Suppressor macrophage (primary cell): ENCODE data around the gene MRPL12.
A peak's percentile ranks its signal among the peaks of the same experiment; 100 is the strongest.

ENCODE experiments used
- DNase-seq, 4 experiments: peaks; one replicate each; pipeline ENCODE4 v3.0.0-alpha.2; 2020 to 2022
- total RNA-seq, 17 experiments: gene quantifications; one replicate each; lab custom pipeline; 2026; ENCODE audit warnings: mixed read lengths in 6 of 17, inconsistent platforms in 3 of 17; lab: John Stamatoyannopoulos, UW

MRPL12 gene
- 1.4 to 11.7 (median 2.8) reads per million in 17 experiments for total RNA-seq

DNA sequence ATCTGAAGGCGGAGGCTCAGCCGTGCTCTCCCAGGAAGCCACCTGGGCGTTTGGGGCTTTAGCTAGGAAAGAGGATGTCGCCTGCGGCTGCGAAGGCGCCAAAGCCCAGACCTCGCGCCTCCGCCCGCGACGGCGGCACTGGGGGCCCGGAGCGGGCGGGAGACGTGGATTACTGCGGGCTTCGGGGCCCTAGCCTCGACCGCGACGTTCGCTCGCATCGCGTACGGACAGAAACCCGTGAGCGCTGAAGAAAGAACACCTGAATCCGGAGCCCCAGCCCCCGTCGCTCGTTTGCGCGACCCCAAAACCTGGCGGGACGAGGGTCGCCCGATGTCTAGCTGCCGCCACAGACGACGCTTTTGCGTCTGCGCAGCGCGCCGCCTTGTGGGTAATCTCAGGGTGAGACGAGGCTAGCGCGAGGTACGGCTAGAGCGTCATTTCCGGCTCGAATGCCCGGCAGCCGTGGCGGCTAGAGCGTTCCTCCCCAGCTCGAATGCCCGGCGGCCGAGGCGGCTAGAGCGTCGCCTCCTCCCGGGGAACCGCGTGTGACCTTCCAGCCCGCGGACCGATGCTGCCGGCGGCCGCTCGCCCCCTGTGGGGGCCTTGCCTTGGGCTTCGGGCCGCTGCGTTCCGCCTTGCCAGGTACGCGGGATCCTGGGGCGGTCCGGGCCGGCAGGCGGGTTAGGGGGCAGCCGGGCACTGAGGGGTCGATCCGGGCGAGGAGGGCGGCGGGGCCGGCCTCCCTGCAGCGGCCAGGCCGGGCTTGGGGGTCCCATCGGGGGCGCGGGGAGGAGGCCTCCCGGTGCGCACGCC lies at the start of gene MRPL12:
TSS of gene MRPL12 (plus strand) at position 434 of the 813 bp plus-strand sequence. CDS start at position 569, 135 bp downstream.
- peak; percentile 95 to 98 (median 96) for DNase-seq

DNA sequence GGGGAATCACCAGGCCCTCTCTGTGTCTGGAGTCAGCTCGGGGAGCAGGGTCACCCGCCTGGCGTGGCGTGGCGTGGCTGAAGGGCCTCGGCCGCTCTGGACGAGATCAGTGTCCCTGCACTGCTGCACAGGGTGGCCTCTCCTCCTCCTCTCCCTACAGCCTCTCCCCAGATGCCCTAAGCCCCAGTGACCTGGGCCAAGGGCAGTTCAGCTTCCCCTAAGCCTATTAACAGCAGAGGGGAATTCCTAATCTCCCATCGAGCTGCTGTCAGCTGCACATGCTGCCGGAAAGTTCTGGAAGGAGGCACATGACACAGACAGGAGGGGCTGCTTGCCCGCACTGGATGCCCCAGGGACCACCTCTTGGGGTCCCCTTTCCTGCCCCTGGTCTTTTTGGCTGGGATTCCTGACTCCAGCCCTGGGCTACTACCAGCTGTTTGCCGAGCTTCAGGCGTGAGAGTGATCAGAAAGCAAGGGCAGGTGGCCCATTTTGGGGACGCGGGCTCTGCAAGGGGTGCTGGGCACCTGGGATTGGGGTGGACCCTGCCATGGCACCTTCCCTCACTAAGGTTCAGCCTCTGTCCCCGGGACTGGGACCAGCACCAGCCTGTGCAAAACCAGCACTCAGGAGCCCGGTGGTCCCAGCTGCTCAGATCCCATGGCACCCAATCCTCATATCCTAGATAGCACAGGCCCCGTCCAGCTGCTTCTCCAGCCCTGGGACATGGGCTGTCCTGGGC lies 47.6 kb upstream of the MRPL12 start:
- DNase-seq: peak in 3 of 4 experiments; percentile 46 to 66 (median 62)

DNA sequence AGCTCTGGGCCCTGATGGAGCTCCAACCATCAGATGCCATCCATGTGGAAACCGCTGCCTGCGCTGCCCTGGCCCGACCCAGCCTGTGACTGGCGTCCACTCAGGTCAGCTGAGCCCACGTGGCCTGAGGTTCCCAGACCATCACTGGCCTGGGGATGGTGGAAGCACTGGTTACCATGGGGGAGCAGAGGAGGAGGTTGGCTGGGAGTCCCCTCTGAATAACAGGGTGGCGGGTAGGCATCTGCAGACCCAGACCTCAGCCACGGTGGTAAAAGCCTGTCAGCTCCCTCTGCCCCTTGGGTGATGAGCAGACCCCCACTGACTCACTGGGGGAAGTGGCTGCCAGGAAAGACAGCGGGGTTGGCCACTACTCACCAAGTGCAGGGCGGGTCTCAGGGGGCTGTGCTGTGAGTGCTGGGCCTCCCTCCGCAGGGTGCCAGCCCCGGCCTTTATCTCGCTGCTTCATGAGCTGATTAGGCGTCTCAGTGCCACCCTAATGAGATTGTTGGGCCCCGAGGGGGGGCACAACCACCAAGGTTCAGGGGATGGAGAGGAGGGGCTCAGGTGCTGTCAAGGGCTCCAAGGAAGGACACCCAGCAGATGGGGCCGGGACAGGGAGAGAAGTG lies 46.9 kb upstream of the MRPL12 start, which contains the start of gene PDE6G:
TSS of gene PDE6G (minus strand) at position 425 of the 626 bp plus-strand sequence. CDS start 3,237 bp downstream, outside the sequence.
- no peak for DNase-seq

DNA sequence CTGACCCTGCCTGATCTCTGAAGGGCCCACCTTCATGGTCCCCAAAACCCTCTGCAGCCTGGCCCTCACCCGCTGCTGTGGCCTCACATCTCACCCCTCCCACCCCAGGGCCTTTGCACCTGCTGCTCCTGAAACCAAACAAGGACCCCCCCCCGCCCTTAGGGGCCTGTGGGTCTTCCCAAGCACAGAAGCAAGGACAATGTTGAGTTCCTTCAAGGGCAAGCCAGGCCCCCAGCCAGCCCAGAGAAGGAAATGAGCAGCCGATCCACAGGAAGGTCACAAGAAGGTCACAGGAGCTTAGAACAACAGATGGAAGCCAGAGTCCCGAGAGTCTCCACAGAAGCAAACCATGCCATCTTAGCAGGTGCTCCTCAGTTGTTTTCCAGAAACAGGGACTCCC lies 46.3 kb upstream of the MRPL12 start:
- peak in 1 of 4 experiments; percentile 18 for DNase-seq

DNA sequence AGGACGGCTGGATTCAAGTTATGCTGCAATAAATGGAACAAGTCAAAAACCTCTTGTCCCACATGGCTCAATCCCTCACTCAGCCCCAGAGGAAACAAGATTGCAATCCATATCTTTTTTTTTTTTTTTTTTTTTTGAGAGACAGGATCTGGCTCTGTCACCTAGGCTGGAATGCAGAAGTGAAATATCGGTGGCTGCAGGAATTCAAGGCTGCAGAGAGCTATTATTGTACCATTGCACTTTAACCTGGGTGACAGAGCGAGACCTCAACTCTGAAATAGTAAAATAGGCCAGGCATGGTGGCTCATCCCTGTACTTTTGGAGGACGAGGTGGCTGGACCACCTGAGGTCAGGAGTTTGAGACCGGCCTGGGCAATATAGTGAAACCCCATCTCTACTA lies 44.1 kb upstream of the MRPL12 start:
- no peak for DNase-seq

DNA sequence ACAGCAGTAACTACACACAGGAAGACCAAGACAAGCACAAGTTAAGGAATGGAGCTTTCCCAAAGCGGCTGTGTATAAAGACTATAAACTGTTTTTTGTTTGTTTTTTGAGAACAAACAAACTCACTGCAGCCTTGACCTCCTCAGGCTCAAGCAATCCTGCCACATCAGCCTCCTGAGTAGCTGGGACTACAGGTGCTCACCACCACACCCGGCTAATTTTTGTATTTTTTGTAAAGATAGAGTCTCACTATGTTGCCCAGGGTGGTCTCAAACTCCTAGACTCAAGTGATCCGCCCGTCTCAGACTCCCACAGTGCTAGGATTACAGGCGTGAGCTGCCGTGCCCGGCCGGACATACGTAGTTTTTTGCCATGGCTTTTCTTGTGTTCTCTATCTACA lies 42.7 kb upstream of the MRPL12 start:
- no peak for DNase-seq

DNA sequence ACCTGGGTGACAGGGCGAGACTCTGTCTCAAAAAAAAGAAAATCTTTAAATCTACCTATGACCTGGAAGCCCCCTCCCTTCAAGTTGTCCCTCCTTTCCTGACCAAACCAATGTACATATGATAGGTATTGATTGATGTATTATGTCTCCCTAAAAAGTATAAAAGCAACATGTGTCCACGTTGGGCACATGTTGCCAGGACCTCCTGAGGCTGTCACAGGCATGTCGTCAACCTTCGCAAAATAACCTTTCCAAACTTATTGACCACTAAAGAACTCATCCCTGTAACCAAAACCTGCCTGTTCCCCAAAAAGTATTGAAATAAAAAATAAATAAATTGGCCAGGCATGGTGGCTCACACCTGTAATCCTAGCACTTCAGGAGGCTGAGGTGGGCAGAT lies 41.2 kb upstream of the MRPL12 start:
- DNase-seq: no peak

DNA sequence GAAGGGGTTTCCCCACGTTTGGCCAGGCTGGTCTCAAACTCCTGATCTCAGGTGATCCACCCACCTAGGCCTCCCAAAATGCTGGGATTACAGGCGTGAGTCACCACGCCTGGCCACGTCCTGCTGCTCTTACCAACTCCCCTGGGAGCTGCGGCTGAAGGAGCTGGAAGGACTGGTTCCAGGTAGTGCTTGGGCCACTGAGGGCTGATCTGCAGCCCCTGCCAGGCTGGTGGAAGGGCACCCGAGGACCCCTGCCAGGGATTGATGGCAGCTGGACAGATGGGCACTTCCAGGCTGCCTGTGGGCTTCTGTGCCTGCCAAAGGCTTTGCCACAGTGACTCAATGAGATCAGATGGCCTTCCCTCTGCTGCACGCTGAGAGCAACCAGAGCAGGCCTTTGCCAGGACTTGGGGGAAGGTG lies 39.1 kb upstream of the MRPL12 start:
- DNase-seq: no peak

DNA sequence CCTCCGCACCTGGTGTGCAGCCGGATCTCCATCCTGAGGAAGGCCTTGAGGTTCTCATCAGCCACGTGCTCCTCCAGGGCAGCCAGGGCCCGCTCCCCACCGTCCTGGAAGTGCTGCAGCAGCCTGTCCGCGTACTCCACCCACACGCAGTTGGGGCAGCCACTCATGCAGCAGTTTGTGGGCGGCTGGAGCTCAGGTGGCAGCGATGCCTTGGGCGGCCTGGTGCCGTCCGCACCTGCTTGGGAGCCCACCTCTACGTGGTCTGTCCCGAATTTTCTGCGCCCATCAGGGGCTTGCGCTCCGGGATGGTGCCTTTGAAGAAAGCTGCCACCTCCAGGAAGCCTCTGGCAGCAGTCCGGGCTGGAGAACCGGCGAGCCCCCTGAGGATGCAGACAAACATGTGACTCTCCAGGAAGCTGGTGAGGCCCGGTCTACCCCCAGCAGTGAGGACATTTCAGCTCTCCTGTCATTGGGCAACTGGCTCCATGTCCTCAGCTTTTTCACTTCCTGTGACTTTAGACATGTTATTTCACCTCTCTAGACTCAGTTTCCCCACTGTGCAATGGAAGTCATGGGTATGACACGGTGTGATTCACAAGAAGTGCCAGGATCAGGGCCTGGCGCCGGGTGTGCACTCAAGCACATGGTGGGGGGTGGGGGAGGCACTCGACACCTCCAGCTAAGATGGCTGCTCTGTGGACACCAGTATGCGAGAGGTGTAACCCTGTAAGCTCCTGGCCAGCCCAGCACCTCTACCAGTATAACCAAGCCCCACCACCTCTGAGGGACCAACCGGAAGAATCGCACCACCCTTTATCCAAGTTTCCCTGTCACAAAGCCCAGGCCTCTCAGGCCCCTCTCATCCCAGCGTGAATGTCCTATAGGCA lies 37.7 kb upstream of the MRPL12 start:
- DNase-seq: peak; percentile 13 to 42 (median 27)

DNA sequence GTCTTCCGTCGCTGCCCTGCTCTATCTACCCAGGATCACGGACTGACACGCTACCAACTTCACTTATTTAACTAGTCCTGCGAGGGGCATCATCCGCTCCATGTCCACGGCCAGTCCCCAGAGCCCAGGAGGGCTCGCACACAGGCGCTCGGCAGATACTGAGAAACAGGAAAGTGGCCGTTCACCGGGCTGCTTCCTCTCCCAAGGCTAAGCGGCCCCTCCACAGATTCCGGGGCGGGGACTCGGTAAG lies 37.1 kb upstream of the MRPL12 start:
- DNase-seq: peak; percentile 22 to 64 (median 42)

DNA sequence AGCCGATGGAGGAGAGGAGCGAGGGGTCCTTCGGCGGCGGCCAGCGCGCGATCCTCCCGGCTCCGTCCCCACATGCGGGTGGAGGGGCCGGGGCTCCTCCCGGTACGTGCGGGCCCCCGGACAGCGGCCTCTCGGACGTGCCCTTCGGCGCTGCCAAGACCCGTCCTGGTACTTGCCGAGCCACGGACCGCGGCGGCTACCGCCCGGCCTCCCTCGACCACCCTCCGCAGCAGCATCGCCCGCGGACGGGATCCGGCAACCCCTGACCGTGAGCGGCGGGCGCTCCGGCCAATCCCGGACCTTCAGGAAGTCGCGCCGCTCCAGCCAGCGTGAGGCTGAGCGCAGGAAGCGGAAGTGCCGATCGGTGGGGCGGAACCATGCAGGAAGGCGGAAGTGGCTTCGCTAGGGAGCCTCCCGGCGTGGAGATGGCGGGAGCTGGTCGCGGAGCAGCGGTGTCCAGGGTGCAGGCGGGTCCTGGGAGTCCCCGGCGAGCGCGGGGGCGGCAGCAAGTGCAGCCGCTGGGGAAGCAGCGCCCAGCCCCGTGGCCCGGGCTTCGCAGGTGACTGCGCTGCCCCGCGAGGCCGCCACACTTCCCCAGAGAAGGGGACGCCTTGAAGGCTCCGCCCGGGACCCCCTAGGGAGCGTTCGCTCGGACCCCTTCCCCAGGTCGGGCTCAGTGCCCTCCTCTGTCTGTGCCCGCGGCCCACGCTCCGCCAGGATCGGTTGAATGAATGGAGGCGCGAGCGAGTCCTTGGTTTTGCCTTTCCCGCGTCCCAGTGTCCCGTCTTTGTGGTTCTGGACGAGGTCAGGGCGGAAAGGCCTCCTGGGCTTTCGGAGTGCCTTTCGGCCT lies 36.6 kb upstream of the MRPL12 start, which contains the start of the genes CCDC137 and OXLD1:
TSS of gene CCDC137 (plus strand) at position 396 of the 850 bp plus-strand sequence. CDS start at position 426, 30 bp downstream.
TSS of gene OXLD1 (minus strand) at position 264 of the 850 bp plus-strand sequence. CDS start at position 236, 28 bp downstream.
- peak; percentile 97 to 99 (median 98) for DNase-seq

DNA sequence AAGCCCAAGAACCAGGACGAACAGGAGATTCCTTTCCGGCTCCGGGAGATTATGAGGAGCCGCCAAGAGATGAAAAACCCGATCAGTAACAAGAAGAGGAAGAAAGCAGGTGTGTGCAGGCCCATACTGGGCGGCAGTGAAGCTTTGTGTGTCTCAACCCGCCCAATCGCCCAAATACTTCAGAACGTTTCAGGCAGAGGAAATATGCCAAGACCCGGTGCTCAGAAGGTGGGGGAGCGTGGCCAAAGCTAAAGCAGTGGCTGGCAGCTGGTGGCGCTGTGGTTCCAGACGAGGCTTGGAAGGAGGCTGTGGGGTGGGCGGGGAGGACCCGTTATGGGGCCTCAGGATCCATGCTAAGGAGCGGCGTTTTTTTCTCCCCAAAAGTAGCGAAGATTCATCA lies 35.4 kb upstream of the MRPL12 start:
- peak in 1 of 4 experiments; percentile 27 for DNase-seq

DNA sequence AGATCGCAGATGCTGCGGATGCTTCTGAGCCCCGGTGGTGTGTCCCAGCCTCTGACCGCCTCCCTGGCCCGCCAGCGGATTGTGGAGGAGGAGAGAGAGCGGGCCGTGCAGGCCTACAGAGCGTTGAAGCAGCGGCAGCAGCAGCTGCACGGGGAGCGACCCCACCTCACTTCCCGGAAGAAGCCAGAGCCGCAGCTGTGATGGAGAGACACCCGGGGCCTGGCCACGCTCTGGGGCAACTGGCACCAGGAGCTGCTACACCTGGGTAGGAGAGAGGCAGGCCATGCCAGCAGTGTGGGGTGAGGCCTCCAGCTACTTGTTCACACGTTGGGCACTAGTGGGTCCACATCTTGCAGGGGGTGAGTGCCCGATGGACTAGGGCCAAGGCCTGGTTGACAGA lies 30.7 kb upstream of the MRPL12 start:
- no peak for DNase-seq

DNA sequence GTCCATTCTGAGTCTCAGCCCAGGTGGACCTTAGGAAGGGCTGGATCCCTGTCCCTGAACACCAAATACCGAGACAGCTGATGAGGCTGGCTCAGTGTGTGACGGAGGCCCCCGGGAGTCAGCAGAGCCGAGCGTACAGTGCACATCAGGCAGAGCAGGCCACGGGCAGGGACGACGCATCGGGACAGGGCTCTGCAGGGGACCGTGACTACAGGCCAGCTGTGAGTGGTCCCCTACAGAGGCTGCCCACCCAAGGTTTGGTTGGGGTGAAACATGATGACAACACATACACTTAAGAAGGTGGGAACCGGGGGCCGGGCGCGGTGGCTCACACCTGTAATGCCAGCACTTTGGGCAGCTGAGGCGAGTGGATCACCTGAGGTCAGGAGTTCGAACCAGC lies 30.2 kb upstream of the MRPL12 start:
- no peak for DNase-seq

DNA sequence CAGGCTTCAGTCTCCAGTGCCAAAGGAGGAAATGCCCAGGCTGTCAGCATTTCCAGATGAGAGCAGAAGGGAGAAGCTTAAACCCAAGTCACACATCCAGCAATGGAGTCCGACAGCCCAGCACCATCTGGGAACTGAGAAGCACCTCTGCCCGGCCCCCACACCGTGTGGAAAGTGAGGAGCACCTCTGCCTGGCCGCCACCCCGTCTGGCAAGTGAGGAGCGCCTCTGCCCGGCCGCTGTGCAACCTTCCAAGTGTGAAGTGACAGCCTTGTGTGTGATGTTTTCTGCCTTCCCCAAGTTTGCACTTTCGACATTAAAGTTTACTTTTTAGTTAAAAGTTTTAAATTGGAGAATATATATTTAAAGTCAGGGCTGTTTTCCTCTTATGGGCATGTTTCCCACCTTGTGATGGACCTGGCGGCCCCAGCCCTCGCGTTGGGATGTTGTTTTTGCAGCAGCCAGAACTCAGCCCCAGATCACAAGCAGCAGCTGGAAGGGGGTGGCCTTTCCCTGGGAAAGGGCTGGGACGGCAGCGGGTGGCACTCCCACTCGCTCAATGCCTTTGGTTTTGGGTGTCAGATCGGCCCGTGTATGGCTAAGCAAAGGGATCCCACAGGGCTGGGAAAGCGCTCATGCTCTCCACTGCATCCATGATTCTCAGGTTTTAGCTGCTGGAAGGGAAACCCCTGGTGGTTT lies 29.5 kb upstream of the MRPL12 start:
- no peak for DNase-seq

DNA sequence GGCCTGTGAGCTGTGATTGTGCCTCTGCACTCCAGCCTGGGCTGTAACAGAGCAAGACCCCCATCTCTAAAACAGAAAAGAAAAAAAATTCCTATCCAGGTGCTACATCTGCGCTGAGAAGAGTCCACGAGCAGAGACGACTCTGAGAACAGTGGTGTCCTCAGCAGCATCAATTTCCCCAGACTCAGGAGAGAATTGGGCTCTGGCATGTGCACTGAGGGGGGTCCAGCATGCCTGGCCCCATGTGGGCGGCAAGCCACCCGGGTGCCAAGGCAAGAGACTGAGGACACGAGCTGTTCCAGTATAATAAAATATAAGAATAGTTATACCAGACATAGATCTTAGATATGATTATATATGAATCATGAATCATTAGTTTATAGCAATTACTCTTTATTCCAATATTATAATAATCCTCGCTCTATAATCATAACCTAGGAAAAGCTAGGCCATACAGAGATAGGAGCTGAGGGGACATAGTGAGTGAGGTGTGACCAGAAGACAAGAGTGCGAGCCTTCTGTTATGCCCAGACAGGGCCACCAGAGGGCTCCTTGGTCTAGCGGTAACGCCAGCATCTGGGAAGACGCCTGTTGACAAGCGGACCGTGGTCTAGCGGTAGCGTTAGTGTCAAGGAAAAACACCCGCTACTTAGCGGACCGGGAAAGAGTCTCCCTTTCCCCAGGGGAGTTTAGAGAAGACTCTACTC lies 27.5 kb upstream of the MRPL12 start:
- peak in 2 of 4 experiments; percentile 15 to 28 for DNase-seq

DNA sequence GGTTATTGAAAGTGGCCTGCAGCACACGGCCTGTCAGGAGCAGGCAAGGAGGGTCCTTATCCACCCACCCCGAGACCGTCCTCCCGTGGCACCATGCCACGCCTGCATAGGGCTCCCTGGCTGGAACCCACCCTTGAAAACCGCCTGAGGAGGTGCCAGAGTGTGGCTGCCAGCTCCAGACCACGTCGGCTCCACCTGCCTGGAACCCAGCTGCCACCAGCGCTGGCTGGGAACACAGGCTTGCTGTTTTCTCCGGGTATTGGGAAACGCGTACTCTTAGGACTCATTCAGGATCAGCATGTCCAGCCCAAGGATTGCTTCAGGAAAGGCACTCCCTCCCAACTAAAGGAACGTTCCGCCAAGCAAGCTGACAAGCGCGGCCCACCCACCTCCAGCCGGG lies 26.3 kb upstream of the MRPL12 start:
- no peak for DNase-seq

DNA sequence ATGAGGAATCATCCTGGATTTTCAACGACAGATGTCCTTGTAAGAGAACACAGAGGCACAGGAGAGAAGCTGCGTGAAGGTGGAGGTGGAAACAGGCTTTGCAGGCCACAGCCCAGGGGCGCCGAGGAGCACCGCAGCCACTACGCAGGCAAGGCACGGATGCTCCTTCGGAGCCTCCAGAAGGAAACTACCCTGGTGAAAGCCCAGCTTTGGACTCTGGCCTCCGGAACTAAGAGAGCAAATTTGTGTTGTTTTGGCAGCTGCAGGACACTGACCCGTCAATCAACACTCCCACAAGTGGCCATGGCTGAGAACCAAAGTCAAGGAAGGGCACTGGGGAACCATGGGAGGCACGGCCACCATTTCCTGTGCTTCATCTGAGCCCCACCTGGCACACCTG lies 23.0 kb upstream of the MRPL12 start:
- no peak for DNase-seq

DNA sequence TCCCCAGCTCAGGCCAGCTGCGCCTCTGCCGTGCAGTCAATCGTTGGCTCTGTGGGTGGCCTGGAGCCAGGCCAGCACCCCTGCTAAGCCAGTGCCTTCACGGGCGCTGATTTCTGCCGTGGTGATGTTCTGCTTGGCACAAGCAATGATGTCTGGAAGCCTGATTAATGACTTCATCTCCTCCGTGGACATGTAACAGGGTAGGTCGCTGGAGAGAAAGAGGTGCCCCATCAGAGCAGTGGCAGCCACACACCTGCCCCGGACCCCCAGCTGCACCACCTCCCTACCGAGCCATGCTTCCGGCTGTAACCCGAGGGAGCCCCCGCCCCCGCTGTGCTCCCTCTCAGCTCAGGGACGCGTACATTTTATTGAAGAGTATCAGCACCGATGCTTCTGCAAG lies 21.5 kb upstream of the MRPL12 start:
- no peak for DNase-seq
